GM19351 (cell line): ENCODE measurements around the gene VEGFA.

Experiments used
- ATAC-seq: cut with Tn5 transposase; IDR thresholded peaks from one replicate; pipeline ENCODE4 v1.9.1; 2021; ENCODE audit warnings: mild to moderate bottlenecking, moderate library complexity; ENCODE audit not compliant: unreplicated experiment

Gene VEGFA

DNA sequence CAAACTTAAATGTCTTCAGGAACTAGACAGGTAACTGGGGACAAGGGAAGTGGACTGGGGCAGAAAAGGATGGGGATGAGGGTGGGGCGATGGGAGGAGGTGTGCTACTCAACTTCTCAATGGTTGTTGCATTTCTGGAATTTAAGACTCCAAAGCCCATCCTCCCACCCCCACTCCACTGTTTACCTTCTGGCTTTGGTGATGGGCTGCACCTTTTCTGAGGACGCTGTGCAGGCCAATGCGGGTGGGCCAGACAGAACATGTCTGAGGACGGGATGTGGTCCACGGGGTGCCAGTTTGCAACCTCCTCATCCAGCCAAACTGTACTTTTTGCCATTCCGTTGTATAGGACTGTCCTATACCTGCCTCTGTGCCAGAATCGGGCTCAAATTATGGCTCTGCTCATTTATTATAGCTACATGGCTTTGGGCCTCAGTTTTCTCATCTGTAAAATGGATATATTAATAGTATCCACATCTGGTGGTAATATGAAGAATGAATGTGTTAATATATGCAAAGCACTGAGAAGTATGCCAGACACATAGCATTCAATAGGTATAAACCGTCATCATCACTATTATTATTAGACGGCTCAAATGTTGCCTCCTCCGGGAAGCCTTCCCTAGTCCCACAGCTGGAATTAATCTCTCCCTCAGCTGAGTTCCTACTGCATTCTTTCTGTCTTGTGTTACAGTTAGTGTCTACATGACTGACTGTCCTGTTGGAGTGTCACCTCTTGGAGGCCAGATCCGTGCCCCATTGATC, 31.0 kb upstream of the VEGFA start:
- no peak for ATAC-seq

DNA sequence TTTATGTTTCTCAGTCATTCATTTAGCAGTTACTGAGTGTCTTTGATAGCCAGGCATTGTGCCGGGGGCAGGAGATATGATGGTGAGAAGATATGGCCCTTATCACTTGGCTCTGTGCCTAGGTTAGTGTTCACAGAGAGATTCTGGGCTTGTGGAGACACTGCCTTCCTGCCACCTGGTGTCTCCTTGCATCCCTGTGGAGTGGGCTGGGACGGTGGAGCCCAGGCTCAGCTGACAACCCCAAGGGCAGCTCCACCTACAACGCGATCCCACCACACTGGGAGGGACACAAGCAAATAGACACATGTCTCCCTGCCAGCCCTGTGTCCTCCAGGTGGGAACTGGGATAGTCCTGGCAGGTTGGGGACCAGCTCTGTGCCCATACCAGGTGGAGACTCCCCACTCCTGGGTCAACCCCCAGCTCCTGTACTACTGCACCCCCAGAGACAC, 30.3 kb upstream of the VEGFA start:
- ATAC-seq: no peak

DNA sequence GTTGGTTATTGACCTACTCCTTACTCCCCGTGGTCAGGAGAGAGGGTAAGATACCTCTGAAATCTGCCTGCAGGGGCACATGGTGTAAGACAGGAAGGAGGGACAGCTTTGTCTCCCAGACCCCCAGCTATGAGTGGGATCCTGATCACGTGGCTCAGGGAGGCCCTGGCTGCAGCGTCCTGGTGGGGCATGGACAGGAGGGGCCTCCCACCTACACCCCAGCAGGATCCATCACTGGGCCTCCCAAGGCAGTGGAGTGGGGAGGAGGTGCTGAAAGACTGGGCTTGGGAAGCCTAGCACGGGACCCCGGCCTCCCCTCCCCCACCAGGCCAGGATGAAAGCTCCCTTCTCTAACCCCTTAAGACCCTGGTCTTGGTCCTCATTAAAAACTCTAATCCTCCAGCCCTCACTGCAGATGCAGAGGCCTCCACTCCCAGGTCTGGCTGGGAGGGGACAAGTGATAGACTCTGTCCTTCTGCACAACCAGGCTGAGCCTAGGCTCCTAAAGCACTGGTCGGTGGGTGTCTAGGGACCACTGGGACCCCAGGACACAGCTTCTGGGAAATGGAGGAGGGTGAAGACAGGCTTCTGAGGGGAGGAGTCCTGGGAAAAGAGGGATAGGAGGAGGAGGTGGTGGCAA, 29.6 kb upstream of the VEGFA start:
- no peak for ATAC-seq

DNA sequence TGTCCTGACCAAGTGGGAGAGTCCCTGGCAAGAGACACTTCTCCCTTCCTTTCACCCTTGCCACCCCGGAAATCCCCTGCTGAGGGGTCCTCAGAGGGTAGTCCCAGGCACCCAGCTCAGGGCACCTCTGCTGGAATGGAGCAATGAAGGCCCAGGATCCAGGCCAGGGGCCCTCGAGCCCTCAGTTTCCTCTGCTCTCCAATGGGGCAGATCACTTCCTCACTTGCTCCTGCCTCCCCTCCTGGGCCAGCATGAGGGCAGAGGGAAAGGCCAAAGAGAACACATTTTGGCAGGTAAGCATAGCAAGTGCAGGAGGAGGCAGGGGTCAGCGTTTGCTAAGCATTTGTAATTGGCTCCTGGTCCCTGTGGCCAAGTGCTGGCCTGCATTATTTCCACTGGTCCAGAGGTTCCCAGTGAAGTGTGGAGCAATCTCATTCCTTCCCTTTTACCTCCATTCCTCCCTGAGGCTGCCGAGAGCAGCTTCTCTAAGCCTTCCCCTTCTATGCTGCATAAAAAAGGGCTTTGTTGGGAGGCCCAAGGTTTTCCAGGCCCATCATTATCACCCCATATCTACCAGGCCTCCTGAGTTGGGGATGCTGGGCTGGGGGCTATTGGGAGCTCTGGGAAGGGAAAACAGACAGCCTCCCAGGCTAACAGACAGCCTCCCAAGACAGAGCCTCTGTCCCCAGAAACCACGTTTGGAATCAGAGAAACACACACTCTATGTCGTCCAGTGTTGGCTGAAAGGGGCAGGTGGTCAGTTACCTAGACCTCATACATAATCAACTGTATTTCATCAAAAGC, 28.8 kb upstream of the VEGFA start:
- no peak for ATAC-seq

DNA sequence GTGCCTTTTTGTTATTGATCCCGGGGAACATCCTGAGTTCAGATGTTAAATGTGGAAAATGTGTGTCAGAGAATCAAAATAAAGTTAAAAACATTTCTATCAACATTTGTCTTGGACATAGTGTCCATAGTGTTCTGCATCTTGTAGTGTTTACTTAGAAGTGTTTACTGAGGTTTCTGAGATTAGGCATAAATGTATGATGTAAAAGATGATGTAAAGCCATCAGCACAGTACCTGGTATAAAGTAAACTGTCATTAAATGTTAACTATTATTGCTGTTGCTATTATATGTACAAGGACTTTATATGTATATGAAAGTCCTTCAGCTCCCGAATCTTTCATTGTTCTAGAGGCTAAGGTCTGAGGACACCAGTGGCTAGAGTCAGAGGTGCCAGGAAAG, 28.2 kb upstream of the VEGFA start:
- ATAC-seq: no peak

DNA sequence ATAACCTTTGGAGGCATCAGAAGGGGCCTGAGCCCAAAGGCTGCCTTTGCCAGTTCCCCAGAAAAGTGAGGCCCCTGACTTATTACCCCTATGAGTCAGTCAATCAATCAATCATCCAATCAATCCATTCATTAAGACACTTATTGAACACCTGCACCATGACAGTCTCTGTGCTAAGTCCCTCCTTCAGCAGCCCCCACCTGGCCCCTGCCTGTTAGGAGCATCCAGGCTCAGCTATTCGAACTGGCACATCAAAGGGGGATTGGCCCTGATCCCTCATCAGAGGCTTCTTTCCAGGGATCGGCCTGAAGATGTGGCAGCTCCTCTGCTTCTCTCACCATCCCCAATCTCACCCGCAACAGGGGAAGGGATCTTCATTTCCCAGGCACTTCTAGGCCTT, 27.7 kb upstream of the VEGFA start:
- no peak for ATAC-seq

DNA sequence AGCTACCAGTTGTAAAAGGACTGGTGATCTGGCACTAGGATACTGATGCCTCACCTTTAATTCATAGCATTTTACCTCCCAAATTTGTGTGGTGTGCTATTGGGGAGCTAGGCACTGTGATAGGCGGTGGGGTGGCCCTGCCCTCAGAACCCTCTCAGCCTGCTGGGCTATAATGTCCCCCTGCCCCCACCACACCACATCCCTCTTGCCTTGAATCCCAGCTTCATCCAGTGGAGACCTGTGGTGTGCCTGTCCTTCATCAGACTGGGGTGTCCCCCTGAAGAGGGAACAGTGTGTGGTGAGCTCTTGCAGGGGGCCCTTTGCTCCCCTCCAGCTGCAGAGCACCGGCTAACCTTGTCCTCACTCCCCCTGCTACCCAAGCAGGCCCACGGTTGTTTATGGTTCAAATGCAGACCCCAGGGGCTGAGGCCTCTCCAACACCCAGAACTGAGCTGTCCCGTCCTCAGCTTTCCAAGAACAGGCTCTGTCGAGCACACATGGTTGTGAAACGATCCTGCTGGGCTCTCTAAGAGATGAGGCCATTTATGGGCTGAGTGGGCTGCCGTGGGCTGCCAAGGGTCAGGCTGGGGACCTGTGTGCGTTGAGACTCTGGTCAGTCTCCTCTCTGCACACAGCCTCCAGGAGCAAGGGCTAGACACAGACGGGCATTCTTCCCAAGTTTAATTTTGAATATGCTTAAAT, 26.9 kb upstream of the VEGFA start:
- no peak for ATAC-seq

DNA sequence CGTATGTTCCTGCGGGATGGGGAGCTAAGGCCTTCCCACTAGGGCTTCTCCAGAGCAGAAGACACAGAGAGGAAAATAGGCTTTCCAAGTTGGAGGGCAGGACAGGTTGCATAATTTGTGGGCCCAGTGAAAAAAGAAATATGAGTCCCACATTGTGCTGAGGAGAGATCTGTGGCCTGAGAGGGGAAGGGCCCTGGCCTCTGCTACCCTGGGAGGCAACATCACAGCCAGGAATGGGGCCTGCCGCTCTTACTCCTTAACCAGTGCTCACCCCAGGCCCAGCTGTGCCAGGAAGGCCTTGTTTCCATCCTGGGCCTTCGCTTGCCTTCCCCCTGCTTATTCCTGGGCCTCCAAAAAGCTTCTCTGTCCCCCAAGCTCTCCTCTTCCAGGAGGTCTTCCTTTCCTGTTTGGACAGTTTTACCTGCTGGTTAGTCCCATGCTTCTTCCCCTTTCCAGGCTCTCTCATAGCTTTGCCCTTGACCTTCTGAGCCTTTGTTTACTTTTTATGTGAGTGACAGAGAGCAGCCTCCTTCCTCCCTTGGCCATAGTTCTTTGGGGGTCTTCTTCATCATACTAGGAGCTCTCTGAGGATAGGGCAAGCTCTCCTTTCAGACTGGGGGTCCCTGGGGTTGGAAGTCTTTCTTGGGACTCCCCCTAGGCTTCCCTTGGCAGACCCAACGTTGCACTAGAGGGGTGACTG, 26.2 kb upstream of the VEGFA start:
- ATAC-seq: no peak

DNA sequence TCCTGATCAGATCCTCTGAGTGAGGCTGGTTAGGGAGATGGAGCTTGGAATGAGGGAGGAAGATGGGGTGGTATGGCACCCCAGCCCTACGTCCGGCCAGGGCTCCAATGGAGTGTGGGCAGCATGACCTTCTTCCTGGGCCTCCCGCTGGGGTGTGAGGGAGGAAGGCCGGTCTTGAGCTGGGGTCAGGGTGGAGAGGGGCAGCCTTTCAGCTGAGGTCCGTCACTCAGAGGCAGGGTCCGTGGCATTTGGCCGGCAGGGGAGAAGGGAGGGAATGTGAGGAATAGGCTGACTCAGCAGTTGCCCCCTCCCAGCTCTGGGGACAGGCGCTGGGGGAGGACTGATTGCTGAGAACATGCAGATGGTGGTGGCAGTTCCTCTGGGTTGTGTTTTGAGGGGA, 25.5 kb upstream of the VEGFA start:
- ATAC-seq: no peak

DNA sequence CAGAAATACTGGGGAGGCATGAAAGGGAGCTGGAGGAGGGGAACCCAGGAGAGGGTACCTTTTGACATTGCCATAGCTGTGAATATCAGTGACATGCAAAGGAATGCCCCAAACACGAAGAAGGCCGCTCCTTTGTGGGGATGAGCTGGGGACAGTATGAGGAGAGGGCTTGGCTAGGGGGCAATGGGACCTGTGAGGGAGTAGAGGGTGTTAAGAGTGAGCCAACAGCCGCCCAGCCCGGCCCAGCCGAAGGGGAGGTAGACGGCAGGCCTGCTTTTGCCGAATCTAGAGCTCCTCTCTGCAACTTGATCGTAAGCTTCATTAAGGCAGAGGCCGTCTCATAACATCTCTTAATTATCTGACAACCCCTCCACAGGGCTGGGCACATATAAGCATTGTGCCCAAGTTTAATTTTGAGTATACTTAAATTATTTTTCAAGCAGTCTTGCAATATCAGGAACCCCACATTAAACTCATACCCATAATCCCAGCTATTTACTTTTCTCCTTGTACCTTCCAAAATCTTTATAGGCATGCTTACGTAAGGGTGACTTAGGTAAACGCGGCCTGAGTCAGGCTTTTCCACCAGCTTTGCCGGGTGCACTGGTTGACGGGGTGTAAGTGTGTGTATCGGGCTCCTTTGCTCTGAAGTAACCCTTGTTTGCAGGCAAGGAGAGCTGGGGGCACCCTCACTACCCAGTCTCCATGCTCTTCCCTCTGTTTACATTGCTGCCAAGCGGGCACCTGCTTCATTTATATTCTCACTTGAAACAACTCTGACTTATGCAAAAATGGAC, 24.9 kb upstream of the VEGFA start:
- ATAC-seq: no peak

DNA sequence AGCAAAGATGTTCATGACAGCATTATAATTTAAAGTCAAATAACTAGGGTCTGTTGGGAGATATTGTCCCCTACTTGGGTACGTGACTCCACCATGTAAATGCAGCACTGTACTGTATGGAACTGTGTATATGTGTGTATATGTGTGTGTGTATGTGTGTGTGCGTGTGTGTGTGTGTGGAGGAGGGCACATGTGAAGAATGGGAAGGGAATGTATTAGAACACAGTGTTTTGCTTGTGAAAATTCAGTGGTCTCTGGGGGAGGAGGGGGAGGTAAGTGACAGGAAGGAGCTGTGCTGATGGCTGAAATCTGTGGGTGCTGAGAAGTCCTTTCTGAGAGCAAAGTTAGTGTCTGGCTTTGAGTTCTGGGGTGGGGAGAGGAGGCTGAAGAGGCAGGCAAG, 23.9 kb upstream of the VEGFA start:
- ATAC-seq: no peak

DNA sequence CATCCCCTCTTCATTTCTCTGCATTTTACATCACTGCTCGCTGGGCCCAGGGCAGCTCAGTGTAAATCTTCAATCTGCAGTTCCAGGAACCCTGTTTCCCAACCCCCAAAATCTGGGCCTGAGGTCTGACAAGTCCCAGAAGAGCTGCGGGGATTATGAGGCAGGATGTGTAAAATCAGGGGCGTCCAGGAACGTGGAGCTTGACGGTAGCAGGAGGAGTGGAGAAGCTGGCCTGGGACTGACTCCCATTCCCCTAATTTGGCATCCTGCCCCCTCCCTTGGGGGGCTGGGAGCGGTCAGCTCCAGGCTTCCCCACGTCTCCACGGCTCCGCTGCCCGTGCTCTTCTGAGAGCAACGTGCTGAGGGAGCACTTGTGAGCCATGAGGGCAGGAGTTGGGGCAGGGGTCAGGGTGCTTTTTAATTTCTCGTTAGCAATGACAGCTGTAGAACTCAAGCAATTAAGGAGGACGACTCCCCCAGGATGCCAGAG, 23.4 kb upstream of the VEGFA start:
- ATAC-seq: no peak

DNA sequence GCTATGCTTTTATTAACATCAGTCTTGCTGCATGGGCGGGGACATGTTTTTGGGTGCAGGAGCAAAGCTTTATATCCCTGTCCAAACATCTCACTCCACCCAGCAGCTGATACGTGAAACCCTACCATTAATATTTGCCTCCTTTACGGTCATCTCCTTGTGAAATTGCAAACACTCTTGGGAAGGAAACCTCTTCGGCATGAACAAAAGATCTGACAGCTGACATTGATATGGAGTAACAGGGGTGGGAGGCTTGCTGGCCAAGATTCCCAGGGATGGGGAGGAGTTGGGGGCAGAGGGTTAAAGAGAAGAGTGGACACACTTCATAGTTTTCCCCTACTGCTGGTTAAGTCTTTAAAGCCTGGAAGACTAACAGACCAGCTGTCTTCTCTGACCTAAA, 22.2 kb upstream of the VEGFA start:
- ATAC-seq: no peak

DNA sequence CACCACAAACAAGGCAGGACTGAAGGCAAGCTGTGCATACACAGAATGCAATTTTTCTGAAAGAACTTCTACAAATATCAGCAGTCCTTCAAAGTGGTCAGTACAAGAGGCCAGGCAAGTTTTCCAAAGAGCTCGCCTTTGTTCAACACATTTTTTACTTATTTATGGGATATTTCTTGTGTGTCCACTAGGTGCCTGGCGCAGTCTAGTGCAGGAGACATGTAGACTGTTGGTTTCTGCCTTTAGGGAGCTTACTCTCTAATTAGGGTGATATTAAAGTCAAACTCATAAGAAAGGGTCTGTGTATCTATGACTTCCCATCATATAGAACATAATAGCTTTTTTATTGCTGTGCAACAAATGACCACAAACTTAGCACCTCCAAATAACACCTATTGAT, 21.2 kb upstream of the VEGFA start:
- no peak for ATAC-seq

DNA sequence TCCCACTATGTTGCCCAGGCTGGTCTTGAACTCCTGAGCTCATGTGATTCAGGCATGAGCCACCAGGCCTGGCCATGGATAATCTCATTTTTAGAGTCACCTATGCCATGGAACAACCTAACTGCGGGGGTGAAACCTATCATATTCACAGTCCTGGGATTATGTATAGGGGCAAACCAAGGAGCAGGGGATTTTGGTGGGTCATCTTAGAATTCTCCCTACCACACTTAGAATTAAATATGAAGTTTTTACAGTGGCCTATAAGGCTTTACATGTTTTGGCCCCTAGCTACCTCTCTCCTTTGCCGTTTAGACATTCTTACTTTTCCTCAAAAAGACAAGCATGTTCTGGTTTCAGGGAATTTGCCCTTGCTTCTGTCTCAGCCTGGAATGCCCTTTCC, 20.6 kb upstream of the VEGFA start:
- ATAC-seq: no peak

DNA sequence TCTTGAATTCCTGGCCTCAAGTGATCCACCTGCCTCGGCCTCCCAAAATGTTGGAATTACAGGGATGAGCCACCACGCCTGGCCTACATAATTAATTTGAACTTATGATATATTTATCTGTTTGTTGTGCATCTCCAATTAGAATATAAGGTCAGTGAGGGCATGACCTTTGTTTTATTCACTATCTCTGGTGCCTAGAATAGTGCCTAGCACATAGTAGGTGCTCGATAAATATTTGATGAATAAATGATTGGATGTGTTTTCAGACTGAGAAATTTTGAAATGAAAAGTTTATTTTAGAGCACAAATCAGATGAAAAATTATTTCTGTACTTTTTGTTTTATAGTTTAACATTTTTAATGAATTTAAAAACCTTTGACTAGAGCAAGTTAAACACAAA, 19.4 kb upstream of the VEGFA start:
- no peak for ATAC-seq

DNA sequence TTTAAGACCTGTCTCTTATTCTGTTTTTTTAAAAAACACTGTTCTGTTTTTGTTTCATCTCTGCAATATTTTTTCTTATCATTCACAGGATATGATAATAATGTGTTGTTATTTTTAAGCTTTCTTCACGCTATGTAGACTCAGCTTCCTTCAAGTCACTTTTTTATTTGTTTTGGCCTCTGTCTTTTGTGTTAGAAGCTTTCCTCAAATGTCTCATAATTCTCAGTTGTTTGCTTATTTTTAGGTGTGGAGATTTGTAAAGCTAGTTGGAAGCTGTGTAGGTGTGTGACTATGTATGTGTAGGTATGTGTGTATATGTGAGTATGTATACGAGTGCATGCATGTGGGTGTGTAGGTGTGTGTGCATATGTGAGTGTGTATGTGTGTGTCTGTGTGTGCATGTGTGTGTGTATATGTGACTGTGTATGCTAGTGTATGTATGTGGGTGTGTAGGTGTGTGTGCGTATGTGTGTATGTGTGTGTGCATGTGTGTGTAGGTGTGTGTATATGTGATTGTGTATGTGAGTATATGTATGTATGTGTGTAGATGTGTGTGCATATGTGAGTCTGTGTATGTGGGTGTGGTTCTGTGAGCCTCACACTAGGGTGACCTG, 16.3 kb upstream of the VEGFA start:
- no peak for ATAC-seq

DNA sequence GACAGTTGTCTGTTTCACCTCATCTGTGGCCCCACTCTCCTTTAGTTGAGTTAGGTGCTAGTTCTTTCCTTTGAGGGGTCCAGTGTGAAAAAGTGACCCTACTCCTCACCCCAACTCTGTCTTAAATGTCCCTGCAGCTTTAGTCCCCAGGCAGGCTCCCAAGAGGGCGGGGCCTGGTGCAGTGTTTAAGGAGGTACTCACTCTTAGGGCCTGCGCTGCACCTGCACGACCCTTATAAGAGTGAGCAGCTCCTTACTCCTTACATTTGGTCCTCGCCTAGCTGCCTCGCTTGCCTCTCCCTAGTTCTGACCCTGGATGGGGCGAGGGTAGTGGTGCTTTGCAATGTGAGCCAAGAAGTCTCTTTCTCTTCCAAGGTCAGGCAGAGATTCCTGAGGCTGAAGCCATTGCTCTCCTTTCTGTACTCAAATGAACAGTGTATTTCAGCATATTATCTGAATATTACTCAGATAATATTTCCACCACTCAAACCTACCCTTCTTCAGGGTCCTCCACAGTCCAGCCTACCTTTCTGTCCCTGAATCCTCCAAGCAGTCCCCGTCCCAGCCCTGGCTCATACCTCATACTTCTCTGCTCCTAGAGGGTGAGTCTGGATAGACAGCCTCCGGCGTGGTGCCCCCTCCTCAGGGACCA, 11.9 kb upstream of the VEGFA start:
- no peak for ATAC-seq

DNA sequence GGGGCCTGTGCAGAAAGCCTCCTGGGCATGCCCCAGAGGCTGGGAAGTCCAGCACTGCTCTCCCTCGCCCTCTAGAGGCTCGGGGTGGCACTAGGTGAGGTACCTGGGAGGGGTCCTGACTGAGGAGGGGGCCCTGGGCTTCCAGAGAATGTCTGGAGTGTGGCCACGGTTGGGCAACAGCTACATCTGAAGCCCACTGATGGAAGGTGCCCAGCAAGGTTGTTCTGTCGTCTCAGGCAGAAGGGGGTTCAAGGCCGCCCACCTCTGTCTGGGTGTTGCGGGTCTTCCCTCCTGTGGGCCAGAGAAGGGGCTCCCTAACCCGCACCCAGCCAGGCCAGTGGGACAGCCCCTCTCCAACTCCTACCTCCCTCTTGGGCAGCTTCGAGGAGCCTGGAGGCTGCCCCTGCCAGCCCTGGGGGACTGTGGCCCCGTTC, 11.4 kb upstream of the VEGFA start:
- ATAC-seq: no peak
